HG03565 (cell line): ENCODE results near the gene RPUSD4.

Source experiments
- ATAC-seq: cut with Tn5 transposase; IDR thresholded peaks from one replicate; pipeline ENCODE4 v1.9.1; 2021; ENCODE audit warnings: mild to moderate bottlenecking, moderate library complexity; ENCODE audit not compliant: unreplicated experiment

RPUSD4 gene

GRCh38 chr11:126159719-126160344 is 51.6 kb downstream of the RPUSD4 start:
- no peak for ATAC-seq

DNA sequence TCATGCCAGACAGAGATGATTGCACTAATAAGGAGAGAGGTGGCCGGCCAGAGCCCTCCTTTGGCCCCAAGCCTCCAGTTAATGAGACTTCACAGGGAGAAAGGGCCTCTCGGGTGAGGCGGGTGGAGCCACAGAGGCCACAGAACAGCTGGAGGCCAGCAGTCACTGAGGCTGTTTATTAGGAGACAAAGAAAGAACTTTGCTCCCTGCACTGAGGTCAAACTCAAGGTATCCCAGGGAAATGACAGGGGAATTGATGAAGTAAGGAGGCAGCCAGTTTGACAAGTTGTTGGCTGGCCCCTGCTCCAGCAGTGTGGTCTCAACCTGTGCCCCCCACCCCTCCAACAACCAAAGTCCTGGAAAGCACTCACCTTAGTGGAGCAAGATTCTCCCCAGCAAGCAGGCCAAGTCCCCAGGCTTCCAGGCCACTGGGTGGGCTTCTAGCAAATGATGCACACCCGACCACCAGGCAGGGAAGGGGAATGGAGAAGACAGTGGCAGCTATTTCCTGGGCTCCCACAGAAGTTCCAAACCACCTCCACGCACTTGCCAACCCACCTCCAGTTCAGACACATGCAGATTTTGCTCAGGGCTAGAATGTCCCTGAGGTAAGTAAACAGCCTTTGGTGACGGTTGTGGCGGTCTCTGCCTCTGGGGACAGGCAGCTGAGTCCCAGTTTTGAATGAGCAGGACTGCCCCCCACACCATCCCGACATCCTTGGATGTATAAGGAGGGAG is 53.2 kb downstream of the RPUSD4 start:
- no peak for ATAC-seq

- no peak for ATAC-seq
Measured at GRCh38 chr11:126157326-126158030, 54.0 kb downstream of the RPUSD4 start.

- no peak for ATAC-seq
Measured at GRCh38 chr11:126156814-126157213, 54.6 kb downstream of the RPUSD4 start.

DNA sequence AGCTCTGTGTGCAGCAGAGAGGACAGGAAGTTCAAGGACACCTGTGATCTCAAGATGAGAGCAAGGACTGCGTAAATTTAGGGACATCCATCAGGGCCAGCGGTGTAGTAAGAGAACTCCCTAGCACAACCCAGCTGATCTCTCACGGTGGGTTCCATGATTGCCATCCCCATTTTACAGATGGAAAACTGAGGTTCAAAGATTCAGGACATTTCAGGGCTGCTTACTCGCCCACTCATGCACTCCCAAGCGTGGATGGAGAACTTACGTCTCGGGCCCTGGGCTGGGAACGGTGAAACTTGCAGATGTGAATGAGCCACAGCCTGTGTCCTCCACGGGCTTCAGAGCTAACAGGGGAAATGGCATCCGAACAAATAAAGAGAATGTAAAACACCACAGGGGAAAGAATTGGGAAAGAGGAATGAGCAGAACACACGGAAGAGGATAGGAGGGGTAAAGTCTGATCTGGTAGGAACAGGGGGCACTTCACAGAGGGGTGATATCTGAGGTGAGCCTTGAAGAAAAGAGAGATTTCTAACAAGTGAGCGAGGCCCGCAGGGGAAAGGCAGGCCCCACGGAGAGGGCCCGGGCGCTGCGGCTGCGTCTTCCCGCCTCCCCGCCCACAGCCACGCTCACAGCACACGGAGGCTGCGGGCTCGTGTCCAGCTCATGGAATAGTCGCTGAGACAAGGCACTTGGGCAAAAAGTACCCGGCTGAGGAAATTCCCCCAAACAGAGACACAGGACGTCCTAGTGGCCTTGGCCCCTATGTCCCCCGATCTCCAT is 55.9 kb downstream of the RPUSD4 start:
- no peak for ATAC-seq

DNA sequence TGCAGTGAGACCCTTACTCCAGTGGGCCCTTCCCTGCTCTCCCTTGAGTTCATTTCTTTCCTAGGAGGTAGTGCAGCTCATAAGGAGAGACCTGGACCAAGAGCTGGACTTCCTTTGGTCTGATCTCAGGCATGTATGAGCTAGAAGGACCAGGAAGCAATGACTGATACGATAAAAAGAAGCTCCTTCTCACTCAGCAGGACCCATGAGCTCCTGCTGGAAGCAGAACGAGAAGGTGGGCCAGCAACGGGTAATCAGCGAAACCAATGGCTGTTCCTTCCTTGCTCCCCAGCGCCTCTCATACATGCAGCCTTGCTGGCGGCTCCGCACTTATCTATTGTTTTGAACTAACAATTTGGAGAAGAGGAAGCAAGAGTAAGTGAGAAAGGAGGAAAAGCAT is 56.8 kb downstream of the RPUSD4 start:
- no peak for ATAC-seq

DNA sequence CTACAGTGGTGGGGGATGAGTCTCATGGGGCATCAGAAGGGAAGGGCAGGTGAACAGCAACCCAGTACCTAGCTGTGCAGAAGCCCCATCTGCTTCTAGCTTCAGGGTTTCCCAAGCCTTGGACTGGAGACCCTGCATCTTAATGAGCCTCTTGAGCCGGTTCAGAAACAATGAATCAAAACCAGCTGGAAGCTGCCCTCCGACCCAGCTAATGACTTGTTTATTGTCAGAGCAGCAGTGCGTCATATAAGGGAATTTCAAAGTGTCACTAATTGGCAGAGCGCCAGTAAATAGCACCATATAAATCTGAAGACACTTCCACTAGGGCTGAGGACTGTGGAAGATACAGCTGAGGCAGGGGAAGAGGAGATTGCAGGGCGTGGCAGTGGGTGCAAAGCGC is 57.5 kb downstream of the RPUSD4 start:
- no peak for ATAC-seq

DNA sequence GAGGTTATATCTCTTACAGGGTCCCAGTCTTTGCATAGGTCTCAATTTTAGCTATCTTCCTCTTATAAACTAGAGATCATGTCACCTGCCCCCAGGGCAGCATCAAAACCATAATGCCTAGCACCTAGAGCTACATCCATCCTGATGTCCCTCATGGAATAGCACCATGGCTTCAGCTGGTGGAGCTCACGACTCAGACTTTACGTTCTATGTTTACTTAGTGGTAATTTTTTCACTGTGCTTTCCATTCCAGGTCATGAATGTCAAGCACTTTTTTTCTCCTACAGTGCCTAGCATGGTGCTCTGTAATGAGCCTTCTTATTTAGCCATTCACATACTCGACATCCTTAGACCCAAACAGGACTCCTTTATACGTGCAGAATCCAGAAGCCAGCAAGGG is 58.4 kb downstream of the RPUSD4 start:
- ATAC-seq, result no peak

- no peak for ATAC-seq
Measured at GRCh38 chr11:126152586-126152985, 58.9 kb downstream of the RPUSD4 start.

DNA sequence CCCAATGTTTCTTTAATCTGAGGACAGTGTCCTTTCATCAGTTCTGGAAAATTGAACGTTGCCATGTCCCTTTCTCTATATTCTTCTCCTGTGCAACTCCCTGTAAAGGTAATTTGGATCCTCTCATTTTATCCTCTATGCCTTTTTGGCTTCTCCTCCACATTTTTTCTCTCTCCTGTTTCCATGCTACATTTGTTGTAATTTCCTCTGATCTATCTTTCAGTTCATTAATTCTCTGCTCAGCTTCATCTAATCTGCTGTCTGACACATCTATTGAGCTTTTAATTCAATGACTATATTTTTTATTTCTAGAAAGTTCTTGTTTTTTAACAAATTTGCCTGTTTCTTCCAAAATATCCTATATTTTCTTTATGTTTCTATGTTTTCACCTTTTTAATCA is 59.3 kb downstream of the RPUSD4 start:
- ATAC-seq, result no peak
